SU-DHL-6 (cell line): Measurements from ENCODE around the gene C2CD2.

Source experiments
- H2AFZ ChIP-seq: fragments of 200-600 bp; sonication (generic); 2 replicates; pipeline ENCODE4 v1.6.1; 2014; ENCODE audit warnings: low read depth, mild to moderate bottlenecking, moderate library complexity, mixed read lengths, antibody characterized with exemption, low read length; ENCODE audit not compliant: severe bottlenecking
- H3F3A ChIP-seq: fragments of 200-600 bp; shearing (Covaris generic); 2 replicates; pipeline ENCODE4 v1.6.0; 2016; ENCODE audit warnings: antibody characterized with exemption, mild to moderate bottlenecking; ENCODE audit not compliant: insufficient read depth
- H3K27ac ChIP-seq: fragments of 200-600 bp; sonication (generic); 2 replicates; pipeline ENCODE4 v1.5.1; 2016; ENCODE audit warnings: low read depth, mild to moderate bottlenecking, low read length, moderate library complexity, mixed read lengths
- H3K27me3 ChIP-seq: fragments of 200-600 bp; sonication (generic), shearing (Covaris generic); 2 replicates; pipeline ENCODE4 v1.6.0; 2014; ENCODE audit warnings: mild to moderate bottlenecking, low read length
- H3K36me3 ChIP-seq: fragments of 200-600 bp; sonication (generic); 2 replicates; pipeline ENCODE4 v1.6.1; 2014; ENCODE audit warnings: mild to moderate bottlenecking, low read length, mixed read lengths
- H3K4me2 ChIP-seq: fragments of 300-600, 200-600 bp; shearing (Covaris generic), sonication (generic); 2 replicates; pipeline ENCODE4 v1.6.0; 2014; ENCODE audit warnings: low read length, low read depth, mild to moderate bottlenecking; ENCODE audit not compliant: poor library complexity, severe bottlenecking
- H3K4me3 ChIP-seq: fragments of 200-600 bp; sonication (generic); 2 replicates; pipeline ENCODE4 v1.5.1; 2014; ENCODE audit warnings: antibody characterized with exemption, low read length, mild to moderate bottlenecking, mixed read lengths; ENCODE audit not compliant: insufficient read depth, poor library complexity, severe bottlenecking
- H3K79me2 ChIP-seq: fragments of 200-600 bp; sonication (generic); 2 replicates; pipeline ENCODE4 v1.6.1; 2014; ENCODE audit warnings: mild to moderate bottlenecking, low read length, moderate library complexity; ENCODE audit not compliant: insufficient read depth
- H3K9ac ChIP-seq: fragments of 200-600 bp; sonication (generic); 2 replicates; pipeline ENCODE4 v1.7.0; 2014; ENCODE audit warnings: mild to moderate bottlenecking, low read length
- H3K9me2 ChIP-seq: fragments of 200-600 bp; sonication (generic); replicated peaks from 2 replicates; pipeline ENCODE4 v1.6.1; 2014; ENCODE audit warnings: low read length; ENCODE audit not compliant: insufficient read depth
- H3K9me3 ChIP-seq: fragments of 200-600 bp; sonication (generic); 2 replicates; pipeline ENCODE4 v1.6.1; 2014; ENCODE audit warnings: low read length, mixed read lengths; ENCODE audit not compliant: insufficient read depth
- H4K20me1 ChIP-seq: fragments of 200-600 bp; sonication (generic); 2 replicates; pipeline ENCODE4 v1.6.1; 2014; ENCODE audit warnings: low read depth, mild to moderate bottlenecking, antibody characterized with exemption, low read length, moderate library complexity, mixed read lengths
- CTCF ChIP-seq: fragments of 200-600 bp; sonication (generic); IDR thresholded peaks from one replicate; pipeline ENCODE4 v1.5.1; 2017; ENCODE audit warnings: antibody characterized with exemption, mild to moderate bottlenecking, low read length, moderate library complexity; ENCODE audit not compliant: insufficient read depth, poor library complexity, severe bottlenecking
- EZH2phosphoT487 ChIP-seq: fragments of 200-600 bp; sonication (generic), shearing (Covaris generic); conservative IDR thresholded peaks from 2 replicates; pipeline ENCODE4 v1.6.1; 2018; ENCODE audit warnings: mild to moderate bottlenecking, antibody characterized with exemption, low read length, moderate library complexity, mixed read lengths

The C2CD2 gene

GRCh38 chr21:41851090-41851790 is 102.6 kb downstream of the C2CD2 start:
- H3K27me3 ChIP-seq: no peaks in the 10 kb centered on the region
- H3K4me2 ChIP-seq: no peak overlapping the region
- H3K9ac ChIP-seq: no peak overlapping the region
- H3K27ac ChIP-seq: no peak overlapping the region
- no peak for TF ChIP-seq EZH2phosphoT487
- no peak for TF ChIP-seq CTCF
- H3K36me3 ChIP-seq: peaks cover under 1% of the 10 kb centered on the region; the same call in 1 of the 2 replicates
- H3K79me2 ChIP-seq: no peaks in the 10 kb centered on the region; the same call in 1 of the 2 replicates
- no peaks in the 10 kb centered on the region for H4K20me1 ChIP-seq
- no peak overlapping the region for H3K4me3 ChIP-seq
- no peaks in the 10 kb centered on the region for H3F3A ChIP-seq
- no peak overlapping the region for H2AFZ ChIP-seq
- no peaks in the 10 kb centered on the region for H3K9me2 ChIP-seq
- no peaks in the 10 kb centered on the region for H3K9me3 ChIP-seq

- Histone ChIP-seq H3K79me2 (no peaks in the 10 kb centered on the region; the same call in 1 of the 2 replicates), H3K4me2 (no peak overlapping the region), H3F3A (peaks cover 5% of the 10 kb centered on the region), H3K9me3 (no peaks in the 10 kb centered on the region), H3K4me3 (no peak overlapping the region), H3K27me3 (no peaks in the 10 kb centered on the region), H3K27ac (no peak overlapping the region), H3K36me3 (no peaks in the 10 kb centered on the region), H4K20me1 (no peaks in the 10 kb centered on the region), H3K9me2 (no peaks in the 10 kb centered on the region), H2AFZ (no peak overlapping the region), H3K9ac (no peak overlapping the region)
- TF ChIP-seq EZH2phosphoT487 (no peak), CTCF (no peak)
These were observed 103.7 kb downstream of the C2CD2 start for GRCh38 chr21:41850085-41850484.

- no peaks in the 10 kb centered on the region for H3K9me2 ChIP-seq
- no peak overlapping the region for H3K27ac ChIP-seq
- H3K9me3 ChIP-seq: no peaks in the 10 kb centered on the region
- no peak for TF ChIP-seq CTCF
- TF ChIP-seq EZH2phosphoT487: no peak
- H2AFZ ChIP-seq: no peak overlapping the region
- peaks cover 5% of the 10 kb centered on the region for H3F3A ChIP-seq
- H3K9ac ChIP-seq: no peak overlapping the region
- no peaks in the 10 kb centered on the region for H3K36me3 ChIP-seq
- no peaks in the 10 kb centered on the region for H3K27me3 ChIP-seq
- no peaks in the 10 kb centered on the region; the same call in 1 of the 2 replicates for H3K79me2 ChIP-seq
- no peak overlapping the region for H3K4me2 ChIP-seq
- H4K20me1 ChIP-seq: no peaks in the 10 kb centered on the region
- H3K4me3 ChIP-seq: no peak overlapping the region
These were observed 104.7 kb downstream of the C2CD2 start for GRCh38 chr21:41848958-41849580.
